Colonic mucosa (tissue), 4 donors: ENCODE measurements around the gene GLUD1. TPM values are rescaled to one million over a fixed set of nuclear protein-coding genes. Genes with fewer than 3 reads are reported as not detected.
"Not testable (repeated sequence)": the region's sequence is repeated elsewhere in the genome, so short reads cannot be mapped to it uniquely, and the experiment has no call there.

Experiments
- DNase-seq: peaks from one replicate; pipeline ENCODE4 v3.0.0-alpha.2; 2020
- H3K27ac ChIP-seq: fragments of 200-600 bp; one replicate; pipeline ENCODE4 v1.8.0; 2021
- H3K27me3 ChIP-seq: fragments of 200-600 bp; one replicate; pipeline ENCODE4 v1.8.0; 2021
- H3K36me3 ChIP-seq: fragments of 200-600 bp; one replicate; pipeline ENCODE4 v1.8.0; 2021
- H3K4me1 ChIP-seq: fragments of 200-600 bp; one replicate; pipeline ENCODE4 v1.8.0; 2021; ENCODE audit warnings: mild to moderate bottlenecking
- H3K4me3 ChIP-seq: fragments of 200-600 bp; one replicate; pipeline ENCODE4 v1.8.0; 2021
- H3K9ac ChIP-seq, 2 donors: one replicate each; pipeline ENCODE4 v1.7.0; 2013; ENCODE audit warnings: control low read depth in 2 of 2, low read depth in 2 of 2, low read length in 2 of 2
- H3K9me3 ChIP-seq: fragments of 200-600 bp; one replicate; pipeline ENCODE4 v1.8.0; 2021
- intact Hi-C: fragments of 100-400 bp; cut with DNase I; formaldehyde crosslinking; loops from one replicate; pipeline ENCODE4 v1.14.1; 2022
- total RNA-seq, 2 donors: library from RNA; stranded (reverse); fragmentation: NEBNext Ultra II Directional in 1 of 2; extraction: Animal tissue kit (Norgen Biotek cat#: 25700) in 1 of 2; gene quantifications; one replicate each; pipeline ENCODE4 v1.2.1, GENCODE V29; 2021
- TF ChIP-seq, protein P1 (sequence below): fragments of 200-600 bp; IDR thresholded peaks from one replicate; pipeline ENCODE4 v1.8.0; 2022; ENCODE audit warnings: antibody characterized with exemption, mild to moderate bottlenecking
- donor health status: healthy.
- donor health status: DM: no; HTN: no; CAD: no.
- donor health status: DM: no; HTN: no; CAD: no.

GLUD1 gene
- total RNA-seq, 2 donors from 2014 or later: 94.1 to 207 TPM

DNA sequence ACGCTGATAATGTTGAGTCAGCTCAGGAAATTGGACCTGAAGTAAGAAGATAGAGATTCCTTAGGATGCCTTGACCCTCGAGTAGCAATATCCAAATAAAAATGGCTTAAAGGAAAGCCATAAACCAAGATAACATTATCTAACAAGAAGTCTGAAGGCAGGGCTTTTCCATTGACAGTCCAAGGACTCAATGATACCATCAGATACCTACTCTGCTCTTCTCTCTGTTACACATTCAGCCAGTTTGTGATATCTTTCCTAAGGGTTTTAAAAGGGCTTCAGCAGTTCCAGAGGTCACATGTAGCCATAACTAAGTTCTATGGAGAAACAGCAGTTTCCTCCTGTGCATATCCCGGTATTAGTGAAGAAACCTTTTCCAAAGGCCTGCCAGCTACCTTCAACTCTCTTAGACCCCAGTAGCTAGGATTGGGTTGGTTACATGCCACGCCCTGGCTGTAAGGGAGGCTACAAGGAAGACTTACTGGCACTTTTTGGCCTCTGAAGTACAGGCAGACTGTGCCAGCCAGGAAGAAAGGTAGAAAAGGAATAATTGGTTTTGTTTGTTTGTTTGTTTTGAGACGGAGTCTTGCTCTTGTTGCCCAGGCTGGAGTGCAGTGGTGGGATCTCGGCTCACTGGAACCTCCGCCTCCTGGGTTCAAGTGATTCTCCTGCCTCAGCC, 10.9 kb upstream of the GLUD1 start:
- Histone ChIP-seq H3K4me1 (no peaks in the 10 kb centered on the region), H3K27me3 (no peaks in the 10 kb centered on the region), H3K27ac (no peak overlapping the region), H3K4me3 (no peak overlapping the region), H3K9ac (no peak overlapping the region), H3K9me3 (no peaks in the 10 kb centered on the region), H3K36me3 (no peaks in the 10 kb centered on the region)
- TF ChIP-seq, protein P1, sequence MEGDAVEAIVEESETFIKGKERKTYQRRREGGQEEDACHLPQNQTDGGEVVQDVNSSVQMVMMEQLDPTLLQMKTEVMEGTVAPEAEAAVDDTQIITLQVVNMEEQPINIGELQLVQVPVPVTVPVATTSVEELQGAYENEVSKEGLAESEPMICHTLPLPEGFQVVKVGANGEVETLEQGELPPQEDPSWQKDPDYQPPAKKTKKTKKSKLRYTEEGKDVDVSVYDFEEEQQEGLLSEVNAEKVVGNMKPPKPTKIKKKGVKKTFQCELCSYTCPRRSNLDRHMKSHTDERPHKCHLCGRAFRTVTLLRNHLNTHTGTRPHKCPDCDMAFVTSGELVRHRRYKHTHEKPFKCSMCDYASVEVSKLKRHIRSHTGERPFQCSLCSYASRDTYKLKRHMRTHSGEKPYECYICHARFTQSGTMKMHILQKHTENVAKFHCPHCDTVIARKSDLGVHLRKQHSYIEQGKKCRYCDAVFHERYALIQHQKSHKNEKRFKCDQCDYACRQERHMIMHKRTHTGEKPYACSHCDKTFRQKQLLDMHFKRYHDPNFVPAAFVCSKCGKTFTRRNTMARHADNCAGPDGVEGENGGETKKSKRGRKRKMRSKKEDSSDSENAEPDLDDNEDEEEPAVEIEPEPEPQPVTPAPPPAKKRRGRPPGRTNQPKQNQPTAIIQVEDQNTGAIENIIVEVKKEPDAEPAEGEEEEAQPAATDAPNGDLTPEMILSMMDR: no peak
- intact Hi-C loops: no loop called here
- DNase-seq: no peak

- DNase-seq, H3K27me3 ChIP-seq, H3K9me3 ChIP-seq, H3K4me1 ChIP-seq, H3K9ac ChIP-seq, H3K4me3 ChIP-seq, H3K36me3 ChIP-seq, intact Hi-C loops, H3K27ac ChIP-seq: not testable (repeated sequence)
These were observed 10.1 kb upstream of the GLUD1 start for GRCh38 chr10:87104727-87105126.

- no peaks in the 10 kb centered on the region for H3K4me1 ChIP-seq
- no peak for DNase-seq
- TF ChIP-seq, protein P1: no peak
These were observed 7.4 kb upstream of the GLUD1 start for GRCh38 chr10:87101996-87102395.

DNA sequence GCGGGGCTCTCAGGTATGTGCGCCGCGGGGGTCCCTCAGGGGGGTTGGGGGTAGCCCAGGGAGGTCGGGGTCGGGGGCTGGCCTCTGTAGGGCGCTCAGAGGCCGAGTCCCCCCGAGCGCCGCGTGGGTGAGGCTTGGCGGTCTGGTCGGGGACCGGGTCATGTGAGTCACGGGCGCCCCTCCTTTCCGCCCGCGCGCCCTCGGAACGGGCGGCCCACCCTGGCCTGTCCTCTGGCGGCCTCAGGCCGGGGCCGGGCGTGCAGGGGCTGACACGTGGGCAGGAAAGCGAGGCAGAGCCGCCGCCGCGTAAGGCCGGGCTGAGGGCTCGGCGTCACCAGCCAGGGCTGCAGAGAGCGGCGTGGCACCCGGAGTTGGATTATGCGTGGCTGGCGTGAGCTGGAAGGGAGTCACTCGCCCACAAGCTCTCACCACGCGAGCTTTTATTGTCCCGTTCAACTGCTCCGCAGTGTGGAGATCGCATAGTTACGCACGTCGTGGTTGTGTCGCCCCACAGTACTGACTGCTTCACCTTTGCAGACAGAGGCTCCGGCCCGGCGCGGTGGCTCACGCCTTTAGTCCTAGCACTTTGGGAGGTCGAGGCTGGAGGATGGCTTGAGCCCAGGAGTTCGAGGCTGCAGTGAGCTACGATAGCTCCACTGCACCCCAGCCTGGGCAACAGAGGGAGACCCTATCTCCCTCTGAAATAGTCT, 748 bp upstream of the GLUD1 start:
- peak overlapping the region; percentile 92 for H3K27ac ChIP-seq
- H3K9ac ChIP-seq: peak overlapping the region; percentile 75 to 87
- TF ChIP-seq, protein P1: no peak
- no peaks in the 10 kb centered on the region for H3K4me1 ChIP-seq
- intact Hi-C loops: loop anchor here (10.0 kb wide), 1 partner anchor 121 kb away; no protein-coding TSS in a partner anchor
- H3K4me3 ChIP-seq: peak overlapping the region; percentile 60
- H3K9me3 ChIP-seq: no peaks in the 10 kb centered on the region
- no peaks in the 10 kb centered on the region for H3K27me3 ChIP-seq
- peak; percentile 75 for DNase-seq
- H3K36me3 ChIP-seq: no peaks in the 10 kb centered on the region

More at GRCh38 chr10:87101996-87102395, 7.4 kb upstream of the GLUD1 start:
- Histone ChIP-seq H3K4me3 (no peak overlapping the region), H3K36me3 (no peaks in the 10 kb centered on the region), H3K27me3 (no peaks in the 10 kb centered on the region), H3K9me3 (no peaks in the 10 kb centered on the region), H3K27ac (no peak overlapping the region), H3K9ac (no peak overlapping the region)
- intact Hi-C loops: no loop called here

DNA sequence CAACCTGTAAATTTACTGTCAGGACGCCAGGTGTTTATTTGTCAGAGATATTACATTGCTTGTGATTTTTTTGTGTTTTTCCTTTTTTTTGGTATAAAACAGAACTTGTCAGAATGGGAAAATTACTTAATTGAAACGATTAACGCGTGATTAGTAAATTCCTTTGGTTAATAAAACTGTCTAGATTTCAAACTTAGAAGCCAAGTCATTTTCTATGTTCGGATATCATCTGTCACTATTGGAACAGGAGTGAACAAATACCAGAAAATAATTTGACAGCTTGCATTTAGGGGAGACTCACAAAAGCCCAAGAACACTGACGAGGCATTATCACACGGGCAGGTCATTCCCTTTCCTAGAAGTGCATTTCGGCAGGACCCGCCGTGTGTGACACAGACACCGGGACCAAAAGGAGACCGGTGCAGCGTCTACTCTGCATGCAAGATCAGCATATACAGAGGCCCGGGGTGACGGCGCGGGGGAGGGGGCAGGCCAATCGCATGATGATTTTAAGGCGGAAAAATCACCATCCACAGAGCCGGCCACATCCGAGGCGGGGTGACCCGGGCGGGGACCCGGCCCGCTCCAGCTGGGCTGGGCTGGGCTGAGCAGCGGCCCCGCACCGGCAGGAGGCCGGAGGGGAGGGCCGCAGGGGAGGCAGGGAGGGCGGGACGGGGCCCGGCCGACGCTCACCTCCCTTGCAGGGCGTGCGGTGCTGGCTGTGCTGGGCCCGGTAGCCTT, 841 bp downstream of the GLUD1 start:
- Histone ChIP-seq H3K27ac (peak overlapping the region; percentile 84), H3K4me1 (no peaks in the 10 kb centered on the region)
- TF ChIP-seq, protein P1: no peak

More for the DNA sequence above, 841 bp downstream of the GLUD1 start:
- Histone ChIP-seq H3K36me3 (no peaks in the 10 kb centered on the region), H3K27me3 (no peaks in the 10 kb centered on the region), H3K9ac (peak overlapping the region; percentile 80 to 100), H3K4me3 (peak overlapping the region; percentile 55), H3K9me3 (no peaks in the 10 kb centered on the region)
- peak; percentile 80 for DNase-seq
- intact Hi-C loops: loop anchor here (10.0 kb wide), 1 partner anchor 119 kb away; no protein-coding TSS in a partner anchor
